NCI-H2029 (cell line): Measurements from ENCODE around the gene FAU.
"Not testable (repeated sequence)": the region's sequence is repeated elsewhere in the genome, so short reads cannot be mapped to it uniquely, and the experiment has no call there.

Experiments used
- DNase-seq: peaks from one replicate; lab custom pipeline; 2025; lab: John Stamatoyannopoulos, UW

Gene FAU

DNA sequence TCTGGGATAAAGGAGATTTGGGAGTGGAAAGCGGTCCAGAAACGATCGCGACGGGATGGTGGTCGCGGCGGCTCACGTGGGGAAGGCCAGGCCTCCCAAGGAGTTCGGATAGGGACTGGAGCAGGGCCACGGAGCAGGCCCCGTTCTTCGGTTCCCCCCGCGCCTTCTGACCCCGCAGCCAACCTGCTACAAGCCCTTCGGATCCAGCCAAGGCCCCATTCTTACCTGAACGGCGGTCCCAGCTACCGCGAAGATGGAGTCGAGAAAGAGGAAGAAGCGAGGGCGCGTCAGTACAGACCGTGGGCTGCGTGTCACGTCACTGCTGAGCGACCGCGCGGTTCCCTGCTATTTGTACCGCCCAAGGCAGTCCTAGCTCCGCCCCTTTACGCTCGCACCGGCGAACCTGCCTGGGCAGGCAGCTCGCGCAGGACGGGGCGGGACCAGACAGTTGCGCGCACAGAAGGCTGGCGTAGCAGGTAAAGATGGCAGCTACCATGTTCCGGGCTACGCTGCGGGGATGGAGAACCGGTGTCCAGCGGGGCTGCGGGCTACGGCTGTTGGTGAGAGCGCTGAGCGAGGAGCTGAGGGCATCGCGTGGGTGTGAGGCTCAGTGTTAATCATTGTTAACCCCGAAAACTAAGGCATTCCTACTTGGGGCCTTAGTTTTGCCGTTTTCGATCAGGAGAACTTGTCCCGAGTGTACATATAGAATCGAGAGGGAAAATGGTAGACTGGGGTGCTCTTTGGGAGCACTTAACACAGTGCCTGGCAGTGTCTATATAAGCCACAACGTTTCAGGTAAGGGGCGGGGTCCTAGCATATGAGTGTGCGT is at the start of gene FAU, which contains the start of gene MRPL49:
Gene FAU, minus strand, starts transcription at position 270 of the 832 bp plus-strand sequence. CDS start 321 bp downstream, outside the sequence.
Gene MRPL49, plus strand, starts transcription at position 457 of the 832 bp plus-strand sequence. Its CDS starts 26 bp downstream, at position 483.
- DNase-seq, result peak; percentile 99

- DNase-seq, result no peak
Observed at GRCh38 chr11:65170058-65170534, 48.2 kb upstream of the FAU start, which contains the start of gene SPDYC. SPDYC (plus strand) TSS chr11:65170233; CDS start chr11:65171358, 1,125 bp downstream.

GRCh38 chr11:65169164-65169641 is 47.3 kb upstream of the FAU start:
- DNase-seq, result no peak

GRCh38 chr11:65167656-65168055 is 45.7 kb upstream of the FAU start:
- no peak for DNase-seq

- no peak for DNase-seq
Observed at GRCh38 chr11:65166893-65167292, 45.0 kb upstream of the FAU start.

DNA sequence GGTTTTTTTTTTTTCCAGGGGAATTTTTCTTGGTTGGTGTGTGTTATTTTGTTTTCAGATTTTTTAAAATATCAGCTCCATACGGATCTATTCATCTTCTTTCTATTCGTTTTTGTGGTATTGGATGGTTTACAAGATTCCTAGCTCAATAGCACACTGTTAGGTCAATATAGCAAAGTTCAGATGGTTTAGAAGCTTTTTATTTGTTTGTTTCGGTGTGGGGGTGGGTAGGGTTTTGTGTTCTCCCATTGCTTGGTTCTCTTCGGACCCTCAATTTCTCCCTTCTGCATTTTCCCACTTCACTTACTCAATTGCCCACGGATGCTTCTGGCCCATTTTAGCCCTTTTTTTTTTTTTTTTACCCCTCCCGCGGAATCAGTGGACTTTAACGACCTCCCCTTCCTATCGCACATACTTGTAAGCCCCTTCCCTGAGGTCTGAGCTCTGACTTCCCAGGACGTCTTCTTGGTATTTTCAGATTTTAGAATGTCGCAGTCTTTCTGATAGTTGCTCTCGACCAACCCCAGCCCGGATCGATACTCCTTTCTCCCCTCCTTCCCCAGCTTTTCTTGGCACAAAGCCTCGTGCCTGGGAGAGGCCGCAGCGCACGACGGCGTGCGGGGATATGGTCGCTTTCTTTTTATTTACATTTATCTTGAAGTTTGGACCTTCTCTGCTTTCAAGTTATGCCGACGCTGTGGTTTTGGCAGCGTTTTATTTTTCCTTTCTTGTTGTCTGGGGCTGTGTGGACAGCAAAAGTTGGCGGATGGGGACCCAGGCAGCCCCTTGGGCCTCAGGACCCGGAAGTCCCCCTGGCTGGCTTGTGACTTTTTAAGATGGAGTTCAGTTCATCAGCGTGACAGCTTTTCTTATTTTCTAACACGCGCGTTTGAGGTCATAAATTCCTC is 43.7 kb upstream of the FAU start:
- DNase-seq, result no peak

DNA sequence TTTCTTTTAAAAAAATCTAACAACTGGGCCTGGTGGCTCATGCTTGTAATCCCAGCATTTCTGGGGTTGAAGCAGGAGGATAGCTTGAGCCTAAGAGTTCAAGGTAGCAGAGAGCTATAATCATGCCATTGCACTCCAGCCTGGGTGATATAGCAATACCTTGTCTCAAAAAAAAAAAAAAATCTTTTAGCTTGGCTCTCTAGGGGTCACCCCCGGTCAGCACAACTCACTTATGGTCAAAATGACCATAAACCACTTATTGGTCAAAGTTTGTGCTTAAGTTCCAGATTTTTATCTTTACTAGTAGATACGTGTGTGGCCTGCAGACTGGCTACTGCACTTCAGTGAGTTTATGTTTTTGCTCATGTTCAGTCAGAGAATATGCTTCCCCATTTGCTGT is 41.8 kb upstream of the FAU start:
- DNase-seq, result no peak

DNA sequence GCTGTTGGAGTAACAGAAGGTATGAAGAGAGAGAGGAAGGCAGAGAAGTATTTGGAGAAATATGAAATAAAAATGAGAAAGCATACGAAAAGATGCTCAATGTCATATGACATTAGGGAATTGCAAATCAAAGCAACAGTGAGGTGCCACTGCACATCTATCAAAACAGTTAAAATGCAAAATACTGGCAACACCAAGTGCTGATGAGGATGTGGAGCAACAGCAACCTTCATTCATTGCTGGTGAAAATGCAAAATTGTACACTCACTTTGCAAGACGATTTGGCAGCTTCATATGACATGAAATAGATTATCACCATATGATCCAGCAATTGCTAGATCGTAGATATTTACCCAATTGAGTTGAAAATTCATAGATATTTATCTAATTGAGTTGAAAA is 38.7 kb upstream of the FAU start:
- no peak for DNase-seq

DNA sequence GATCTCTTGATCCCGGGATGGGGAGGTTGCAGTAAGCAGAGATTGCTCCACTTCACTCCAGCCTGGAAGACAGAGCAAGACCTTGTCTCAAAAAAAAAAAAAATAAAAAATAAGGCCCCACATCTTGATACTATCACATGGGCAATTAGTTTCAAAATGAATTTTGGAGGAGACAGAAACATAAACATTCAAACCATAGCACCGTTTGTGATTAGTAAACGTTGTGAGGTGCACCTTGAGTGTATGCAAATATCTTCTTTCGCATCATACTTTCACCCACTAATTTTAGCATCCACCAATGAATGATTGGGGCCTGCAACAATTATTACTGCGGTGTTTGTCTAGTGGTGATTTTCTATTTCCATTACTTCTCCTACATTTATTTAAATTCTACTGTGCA is 37.1 kb upstream of the FAU start:
- DNase-seq, result no peak

DNA sequence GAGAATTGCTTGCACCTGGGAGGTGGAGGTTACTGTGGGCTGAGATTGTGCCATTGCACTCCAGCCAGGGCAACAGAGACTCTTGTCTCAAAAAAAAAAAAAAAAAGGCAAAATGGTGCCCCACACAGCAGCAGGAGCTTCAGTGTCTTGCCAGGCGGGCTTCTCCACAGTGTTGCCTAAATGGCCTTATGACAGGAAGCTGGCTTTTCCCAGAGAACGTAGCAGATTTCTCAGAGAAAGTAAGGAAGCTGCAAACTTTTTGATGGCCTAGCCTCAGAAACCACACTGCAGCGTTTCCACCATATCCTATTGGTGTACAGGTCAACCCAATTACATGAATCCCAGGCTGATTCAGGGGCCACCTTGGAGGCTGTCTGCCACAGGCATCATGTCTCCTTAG is 35.4 kb upstream of the FAU start:
- DNase-seq, result no peak

- no peak for DNase-seq
Observed at GRCh38 chr11:65156926-65157325, 35.0 kb upstream of the FAU start.

DNA sequence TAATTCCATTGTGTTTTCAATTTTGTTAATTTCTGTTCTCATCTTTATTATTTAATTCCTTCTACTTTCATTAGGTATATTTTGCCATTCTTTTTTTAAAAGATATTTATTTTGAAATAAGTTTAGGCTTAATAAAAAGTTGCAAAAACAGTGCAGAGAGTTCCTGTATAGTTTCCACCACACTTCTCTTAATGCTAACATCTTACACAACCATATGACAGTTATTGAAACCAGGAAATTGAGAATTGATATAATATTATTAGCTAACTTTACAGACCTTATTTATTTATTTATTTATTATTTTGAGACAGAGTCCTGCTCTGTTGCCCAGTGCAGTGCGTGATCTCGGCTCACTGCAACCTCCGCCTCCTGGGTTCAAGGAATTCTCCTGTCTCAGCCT is 34.3 kb upstream of the FAU start:
- no peak for DNase-seq

GRCh38 chr11:65152122-65152521 is 30.2 kb upstream of the FAU start:
- no peak for DNase-seq

DNA sequence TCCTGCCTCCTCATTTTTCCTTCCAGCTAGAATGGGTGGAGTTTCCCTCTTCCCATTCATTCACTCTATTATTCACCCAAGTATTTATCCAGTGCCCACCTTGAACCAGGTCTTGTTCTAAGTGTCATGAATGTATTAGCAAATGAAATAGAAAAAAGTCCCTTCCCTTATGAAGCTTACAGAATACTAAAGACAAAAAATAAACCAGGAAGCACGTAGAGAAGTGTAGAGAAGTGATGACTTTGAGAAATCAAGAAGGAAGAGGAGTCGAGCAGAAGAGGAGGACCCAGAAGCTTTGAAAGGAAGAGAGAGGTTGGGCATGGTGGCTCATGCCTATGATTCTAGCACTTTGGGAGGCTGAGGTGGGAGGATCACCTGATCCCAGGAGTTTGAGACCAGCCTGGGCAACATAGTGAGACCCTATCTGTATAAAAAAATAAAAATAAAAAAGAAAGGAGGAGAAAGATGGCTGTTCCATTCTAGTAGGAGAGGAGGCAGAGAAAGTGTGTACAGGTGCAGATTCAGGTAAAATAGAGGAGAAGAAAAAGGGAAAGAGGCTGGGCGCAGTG is 29.5 kb upstream of the FAU start:
- DNase-seq, result no peak

DNA sequence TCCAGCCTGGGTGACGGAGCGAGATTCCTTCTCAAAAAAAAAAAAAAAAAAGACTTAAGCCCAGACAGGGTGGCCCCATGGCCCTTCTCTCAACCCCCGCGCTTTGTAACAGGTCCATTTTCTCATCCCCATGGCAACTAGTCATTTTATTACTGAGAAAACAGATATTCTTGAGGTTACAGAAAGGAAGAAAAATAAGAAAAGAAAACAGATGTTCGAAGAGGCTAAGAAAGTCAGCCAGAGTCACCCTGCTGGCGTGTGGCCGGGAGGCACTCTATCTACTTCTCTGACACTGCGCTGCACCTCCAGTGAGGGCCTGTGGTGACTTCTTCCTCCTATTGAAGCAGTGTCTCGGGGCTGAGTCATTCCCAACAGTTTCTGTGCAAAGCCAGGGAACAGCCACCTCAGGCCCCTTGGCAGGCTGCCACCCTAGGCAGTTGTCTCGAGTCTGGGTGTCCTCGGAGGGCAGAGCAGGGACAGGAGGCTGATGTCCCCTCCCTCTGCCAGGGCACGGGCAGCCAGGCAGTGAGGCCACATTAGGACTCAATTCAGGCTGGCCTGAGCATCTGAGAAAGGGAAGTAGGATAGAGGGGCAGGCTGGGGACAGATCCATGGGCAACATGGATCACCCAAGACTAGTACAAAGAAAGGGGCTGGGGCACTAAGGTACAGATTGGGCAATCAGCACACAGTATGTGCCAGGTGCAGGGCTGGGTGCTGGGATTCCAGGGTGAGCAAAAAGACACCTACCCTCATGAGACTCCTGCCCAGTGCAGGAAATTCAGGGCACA is 28.8 kb upstream of the FAU start:
- peak; percentile 94 for DNase-seq

DNA sequence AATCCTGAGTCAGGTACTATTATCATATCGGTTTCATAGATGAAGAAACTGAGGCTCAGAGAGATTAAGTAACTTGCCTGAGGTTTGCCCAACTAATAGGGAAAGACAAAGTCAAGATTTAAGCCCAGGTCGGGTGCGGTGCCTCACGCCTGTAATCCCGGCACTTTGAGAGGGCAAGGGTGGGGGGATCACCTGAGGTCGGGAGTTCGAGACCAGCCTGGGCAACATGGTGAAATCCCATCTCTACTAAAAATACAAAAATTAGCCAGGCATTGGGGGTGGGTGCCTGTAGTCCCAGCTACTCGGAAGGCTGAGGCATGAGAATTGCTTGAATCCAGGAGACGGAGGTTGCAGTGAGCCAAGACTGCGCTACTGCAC is 28.2 kb upstream of the FAU start:
- DNase-seq, result not testable (repeated sequence)

- no peak for DNase-seq
Observed at GRCh38 chr11:65148657-65149056, 26.7 kb upstream of the FAU start.

DNA sequence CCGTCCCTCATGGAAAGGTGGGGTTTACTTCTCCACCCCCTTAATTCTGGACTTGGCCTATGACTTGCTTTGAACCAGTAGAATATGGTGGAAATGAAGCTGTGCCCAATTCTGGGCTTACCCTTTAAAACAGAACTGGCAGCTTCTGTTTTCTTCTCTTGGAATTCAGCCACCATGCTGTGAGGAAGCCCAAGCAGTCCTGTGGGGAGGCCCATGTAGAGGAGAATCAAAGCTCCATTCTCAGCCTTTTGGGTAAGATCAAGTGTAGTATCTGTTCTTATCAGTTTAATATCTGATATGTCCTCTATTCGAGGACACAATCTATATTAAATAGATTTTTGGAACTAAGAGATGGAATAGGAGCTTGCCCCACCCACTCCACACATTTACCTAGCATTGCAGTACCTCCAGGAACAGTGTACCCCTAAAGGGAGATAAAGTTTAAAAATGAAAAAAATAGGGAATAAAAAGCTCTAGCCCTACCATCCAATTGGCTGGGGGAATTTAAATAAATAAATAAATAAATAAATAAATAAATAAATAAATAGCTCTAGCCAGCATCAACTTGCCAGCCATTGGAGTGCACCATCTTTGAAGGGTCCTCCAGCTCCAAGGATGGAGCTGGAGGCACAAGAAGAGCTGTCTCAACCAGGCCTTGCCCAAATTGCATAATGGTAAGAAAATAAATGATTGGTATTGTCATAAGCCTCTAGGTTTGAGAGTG is 25.6 kb upstream of the FAU start:
- DNase-seq, result no peak

GRCh38 chr11:65141896-65142494 is 20.1 kb upstream of the FAU start:
- DNase-seq, result no peak

GRCh38 chr11:65136515-65137096 is 14.7 kb upstream of the FAU start:
- no peak for DNase-seq
